Measurements from ENCODE around the gene AZIN2. TPM values are rescaled to one million over a fixed set of nuclear protein-coding genes. Genes with fewer than 3 reads are reported as not detected.

AZIN2 gene
- total and polyA plus RNA-seq, 2 donors (not counting 3 experiments of a cell fraction or from before 2014, with no cell fraction given), result 0.91 to 1.4 TPM

DNA sequence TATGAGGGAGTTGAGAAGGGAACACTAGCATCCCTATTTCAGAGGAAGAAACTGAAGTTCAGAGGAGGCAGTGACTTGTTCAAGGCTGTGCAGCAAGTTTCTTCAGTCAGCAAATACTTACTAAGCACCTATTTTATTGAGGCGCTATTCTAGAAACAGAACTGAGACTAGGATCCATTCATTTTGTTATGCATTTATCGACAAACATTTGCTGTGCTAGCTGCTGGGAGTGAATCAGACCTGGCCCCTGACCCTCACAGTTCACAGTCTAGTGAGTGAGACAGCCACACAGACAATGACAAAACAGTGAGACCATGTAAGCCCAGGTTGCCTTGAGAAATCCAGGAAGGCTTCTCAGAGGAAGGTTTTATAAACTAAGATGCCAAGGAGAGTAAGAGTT, 72.7 kb downstream of the AZIN2 start:
- Histone ChIP-seq H3K79me2 (ENCODE audit: control insufficient read depth, insufficient read depth, low read length) (no peaks in the 10 kb centered on the region), H3K4me1 (ENCODE audit: control insufficient read depth, extremely low read depth, insufficient read depth, low read length) (no peaks in the 10 kb centered on the region), H4K20me1 (replicated peaks; ENCODE audit: control insufficient read depth, extremely low read depth, insufficient read depth, low read length) (no peaks in the 10 kb centered on the region), H3K36me3 (ENCODE audit: control insufficient read depth in 2 of 2, extremely low read depth in 1 of 2, insufficient read depth in 2 of 2, low read length in 2 of 2) (peaks cover 0 to 27% of the 10 kb centered on the region in 2 experiments), H3K4me3 (replicated peaks in 1 of 3; ENCODE audit: insufficient read depth in 1 of 3, low read depth in 1 of 3, low read length in 3 of 3) (no peak overlapping the region), H2AFZ (ENCODE audit: low read depth, low read length) (no peak overlapping the region), H3K9me1 (replicated peaks; ENCODE audit: control insufficient read depth, extremely low read depth, insufficient read depth, low read length) (no peaks in the 10 kb centered on the region), H3K4me2 (ENCODE audit: insufficient read depth, low read length) (no peak overlapping the region), H3K9me3 (replicated peaks; ENCODE audit: control insufficient read depth, insufficient read depth, low read length) (no peaks in the 10 kb centered on the region), H3K27me3 (ENCODE audit: control insufficient read depth in 2 of 2, insufficient read depth in 2 of 2, low read length in 2 of 2) (no peaks in the 10 kb centered on the region), H3K27ac (ENCODE audit: insufficient read depth, low read depth, low read length) (no peak overlapping the region), H3K9ac (replicated peaks; ENCODE audit: extremely low read depth, insufficient read depth, low read length) (no peak overlapping the region)
- no TSS peak for BruUV-seq (replicated peaks)
- ChIA-PET POLR2A (no interaction called here), CTCF (no interaction called here)
- dilution Hi-C loops (cut with MboI; ENCODE audit: extremely low pct_ligation_motif_present, low sequenced_read_pairs), result no loop called here
- TF ChIP-seq CTCF (IDR thresholded peaks at IDR 0.05; ENCODE audit: extremely low read depth in 1 of 2, insufficient read depth in 1 of 2, low read depth in 1 of 2, low read length in 2 of 2), result no peak
- no peak for TF ChIP-seq GATA2 (IDR thresholded peaks at IDR 0.05; ENCODE audit: insufficient read depth, insufficient read length, low read depth, low read length)
- TF ChIP-seq EZH2 (IDR thresholded peaks at IDR 0.05; ENCODE audit: borderline replicate concordance, low read depth, low read length, severe bottlenecking), result no peak
- no peak for TF ChIP-seq POLR2AphosphoS5 (IDR thresholded peaks at IDR 0.05; ENCODE audit: insufficient read depth, low read depth, low read length)
- no peak for TF ChIP-seq FOS (IDR thresholded peaks at IDR 0.05; ENCODE audit: borderline replicate concordance, insufficient read depth, low read length)
- no peak for TF ChIP-seq MYC (IDR thresholded peaks at IDR 0.05; ENCODE audit: low read depth, low read length)
- no peak for TF ChIP-seq POLR2A (IDR thresholded peaks at IDR 0.05; ENCODE audit: low read depth, low read length)
- TF ChIP-seq JUN (IDR thresholded peaks at IDR 0.05; ENCODE audit: borderline replicate concordance, insufficient read depth, insufficient read length, low read depth), result no peak
- no peak for TF ChIP-seq MAX (IDR thresholded peaks at IDR 0.05; ENCODE audit: insufficient read depth, insufficient read length)
- intact Hi-C loops (cut with micrococcal nuclease), result no loop called here
- FAIRE-seq, result no peak
- DNase-seq (ENCODE audit: low read depth, low spot score), result no peak
